Transverse colon (tissue), 4 donors: ENCODE results near the gene UBAC1.

ENCODE experiments used
- EP300 ChIP-seq: sonication (generic); formaldehyde crosslinking; IDR thresholded peaks from one replicate; pipeline ENCODE4 v1.6.1; 2017; ENCODE audit warnings: antibody characterized with exemption, low read depth
- POLR2A ChIP-seq: fragments of 450-650 bp; IDR thresholded peaks from one replicate; pipeline ENCODE4 v1.6.1; 2016; ENCODE audit warnings: antibody characterized with exemption, mild to moderate bottlenecking, moderate library complexity
- POLR2AphosphoS5 ChIP-seq, 3 donors: sonication (generic); formaldehyde crosslinking; IDR thresholded peaks; one replicate each; pipeline ENCODE4 v1.6.1; 2016; ENCODE audit warnings: antibody characterized with exemption in 3 of 3
- TF ChIP-seq, protein P1 (sequence below), 5 experiments: fragments of 200-600 bp in 3 of 5; fragments of 450-650 bp in 2 of 5; sonication (generic) in 3 of 5; IDR thresholded peaks; 1 replicate in 2 of 5; 2 replicates in 3 of 5; pipeline ENCODE4 v1.5.1; 2016 to 2017; ENCODE audit warnings: antibody characterized with exemption in 5 of 5, inconsistent platforms in 3 of 5, mild to moderate bottlenecking in 2 of 5, moderate library complexity in 1 of 5

GRCh38 chr9:135941288-135941995 is 19.7 kb downstream of the UBAC1 start:
- TF ChIP-seq, protein P1, sequence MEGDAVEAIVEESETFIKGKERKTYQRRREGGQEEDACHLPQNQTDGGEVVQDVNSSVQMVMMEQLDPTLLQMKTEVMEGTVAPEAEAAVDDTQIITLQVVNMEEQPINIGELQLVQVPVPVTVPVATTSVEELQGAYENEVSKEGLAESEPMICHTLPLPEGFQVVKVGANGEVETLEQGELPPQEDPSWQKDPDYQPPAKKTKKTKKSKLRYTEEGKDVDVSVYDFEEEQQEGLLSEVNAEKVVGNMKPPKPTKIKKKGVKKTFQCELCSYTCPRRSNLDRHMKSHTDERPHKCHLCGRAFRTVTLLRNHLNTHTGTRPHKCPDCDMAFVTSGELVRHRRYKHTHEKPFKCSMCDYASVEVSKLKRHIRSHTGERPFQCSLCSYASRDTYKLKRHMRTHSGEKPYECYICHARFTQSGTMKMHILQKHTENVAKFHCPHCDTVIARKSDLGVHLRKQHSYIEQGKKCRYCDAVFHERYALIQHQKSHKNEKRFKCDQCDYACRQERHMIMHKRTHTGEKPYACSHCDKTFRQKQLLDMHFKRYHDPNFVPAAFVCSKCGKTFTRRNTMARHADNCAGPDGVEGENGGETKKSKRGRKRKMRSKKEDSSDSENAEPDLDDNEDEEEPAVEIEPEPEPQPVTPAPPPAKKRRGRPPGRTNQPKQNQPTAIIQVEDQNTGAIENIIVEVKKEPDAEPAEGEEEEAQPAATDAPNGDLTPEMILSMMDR (IDR thresholded peaks at IDR 0.05) = no peak
- TF ChIP-seq POLR2AphosphoS5 (IDR thresholded peaks at IDR 0.05) (no peak), EP300 (no peak), POLR2A (no peak)
